WTC11 (cell line): ENCODE data around the gene LDLRAD4. TPM values are rescaled to one million over a fixed set of nuclear protein-coding genes. Genes with fewer than 3 reads are reported as not detected.

Source experiments
- ATAC-seq: fragments of 200-7000 bp; cut with Tn5 transposase; 2 replicates; pipeline ENCODE4 v1.10.0; 2021; ENCODE audit warnings: mild to moderate bottlenecking, moderate library complexity
- CTCF ChIA-PET: fragments of 300-600 bp; sonication (Branson Sonifier 250); formaldehyde crosslinking; loops from one replicate; lab custom pipeline; 2021; ENCODE audit warnings: antibody characterized with exemption; lab: Charles Lee
- POLR2A ChIA-PET: fragments of 350-600 bp; sonication (Branson Sonifier 250); formaldehyde crosslinking; loops from one replicate; lab custom pipeline; 2021; ENCODE audit warnings: antibody characterized with exemption; lab: Charles Lee
- DNase-seq: peaks from one replicate; pipeline ENCODE4 v3.0.0; 2021; ENCODE audit warnings: low spot score
- H3K27ac Mint-ChIP-seq: 2 replicates; pipeline ENCODE4 v1.8.0; 2021; ENCODE audit warnings: mixed read lengths
- H3K27me3 Mint-ChIP-seq: 2 replicates; pipeline ENCODE4 v1.8.0; 2021; ENCODE audit warnings: low read depth, mild to moderate bottlenecking, moderate library complexity, mixed read lengths
- H3K36me3 Mint-ChIP-seq: 2 replicates; pipeline ENCODE4 v1.8.0; 2021; ENCODE audit warnings: mixed read lengths
- H3K4me1 Mint-ChIP-seq: 2 replicates; pipeline ENCODE4 v1.8.0; 2022; ENCODE audit warnings: mixed read lengths
- H3K4me3 Mint-ChIP-seq: 2 replicates; pipeline ENCODE4 v1.8.0; 2021; ENCODE audit warnings: mild to moderate bottlenecking, moderate library complexity, mixed read lengths
- H3K9me3 Mint-ChIP-seq: 2 replicates; pipeline ENCODE4 v1.8.0; 2021; ENCODE audit warnings: mixed read lengths
- ESRRA ChIP-seq: sonication (generic); formaldehyde crosslinking; IDR thresholded peaks from 2 replicates; pipeline ENCODE4 v1.8.1; 2022; ENCODE audit warnings: mild to moderate bottlenecking, missing genetic modification reagents, borderline replicate concordance
- FOXJ3 ChIP-seq: sonication (generic); formaldehyde crosslinking; IDR thresholded peaks from 2 replicates; pipeline ENCODE4 v1.9.0; 2021; ENCODE audit warnings: missing genetic modification reagents, mild to moderate bottlenecking, borderline replicate concordance
- FOXK1 ChIP-seq: sonication (generic); formaldehyde crosslinking; IDR thresholded peaks from 2 replicates; pipeline ENCODE4 v1.8.0; 2022; ENCODE audit warnings: mild to moderate bottlenecking, moderate library complexity, missing genetic modification reagents
- GRHL2 ChIP-seq: fragments of 250-450 bp; sonication (Bioruptor Pico); IDR thresholded peaks from 2 replicates; pipeline ENCODE4 v1.8.0; 2022; ENCODE audit warnings: mild to moderate bottlenecking, moderate library complexity; ENCODE audit not compliant: insufficient replicate concordance, severe bottlenecking
- JUN ChIP-seq: sonication (generic); formaldehyde crosslinking; IDR thresholded peaks from 2 replicates; pipeline ENCODE4 v1.8.0; 2023; ENCODE audit warnings: mild to moderate bottlenecking, missing genetic modification reagents
- KAT7 ChIP-seq: sonication (generic); formaldehyde crosslinking; IDR thresholded peaks from 2 replicates; pipeline ENCODE4 v1.8.1; 2023; ENCODE audit warnings: missing genetic modification reagents, mild to moderate bottlenecking, borderline replicate concordance
- MXD4 ChIP-seq: fragments of 250-450 bp; sonication (Bioruptor Pico); IDR thresholded peaks from 2 replicates; pipeline ENCODE4 v1.8.0; 2021; ENCODE audit warnings: mild to moderate bottlenecking, moderate library complexity, borderline replicate concordance
- NFE2L1 ChIP-seq: sonication (generic); formaldehyde crosslinking; IDR thresholded peaks from 2 replicates; pipeline ENCODE4 v1.8.1; 2023; ENCODE audit warnings: missing genetic modification reagents
- NR2C2 ChIP-seq: sonication (generic); formaldehyde crosslinking; IDR thresholded peaks from 2 replicates; pipeline ENCODE4 v1.8.0; 2022; ENCODE audit warnings: mild to moderate bottlenecking, missing genetic modification reagents
- SMAD4 ChIP-seq: sonication (generic); formaldehyde crosslinking; IDR thresholded peaks from 2 replicates; pipeline ENCODE4 v1.8.0; 2022; ENCODE audit warnings: mild to moderate bottlenecking, missing genetic modification reagents
- TCF7 ChIP-seq: sonication (generic); formaldehyde crosslinking; IDR thresholded peaks from 2 replicates; pipeline ENCODE4 v1.8.0; 2022; ENCODE audit warnings: mild to moderate bottlenecking, low read depth, missing genetic modification reagents, moderate library complexity
- TP53 ChIP-seq: sonication (generic); formaldehyde crosslinking; IDR thresholded peaks from 2 replicates; pipeline ENCODE4 v1.8.1; 2023; ENCODE audit warnings: mild to moderate bottlenecking, missing genetic modification reagents
- ZNF219 ChIP-seq: sonication (generic); formaldehyde crosslinking; IDR thresholded peaks from 2 replicates; pipeline ENCODE4 v1.8.0; 2023; ENCODE audit warnings: missing genetic modification reagents, mild to moderate bottlenecking, borderline replicate concordance
- ZNF263 ChIP-seq: sonication (generic); formaldehyde crosslinking; IDR thresholded peaks from 2 replicates; pipeline ENCODE4 v1.8.1; 2022; ENCODE audit warnings: low read depth, mild to moderate bottlenecking, moderate library complexity, missing genetic modification reagents
- total RNA-seq: library from RNA; stranded (reverse); gene quantifications from 3 replicates; pipeline ENCODE4 v1.2.3, GENCODE V29; 2021
- TF ChIP-seq, protein P1 (sequence below): fragments of 250-450 bp; sonication (Bioruptor Pico); IDR thresholded peaks from 2 replicates; pipeline ENCODE4 v1.9.0; 2021; ENCODE audit warnings: mild to moderate bottlenecking
- TF ChIP-seq, protein P2 (sequence below): sonication (generic); formaldehyde crosslinking; IDR thresholded peaks from 2 replicates; pipeline ENCODE4 v1.8.1; 2022; ENCODE audit warnings: low read depth, mild to moderate bottlenecking, moderate library complexity, missing genetic modification reagents, borderline replicate concordance
- TF ChIP-seq, protein P3 (sequence below): sonication (generic); formaldehyde crosslinking; IDR thresholded peaks from 2 replicates; pipeline ENCODE4 v1.8.1; 2022; ENCODE audit warnings: missing genetic modification reagents, borderline replicate concordance
- TF ChIP-seq, protein P4 (sequence below): sonication (generic); formaldehyde crosslinking; conservative IDR thresholded peaks from 2 replicates; pipeline ENCODE4 v1.8.1; 2022; ENCODE audit warnings: mild to moderate bottlenecking, missing genetic modification reagents
- TF ChIP-seq, protein P5 (sequence below): sonication (generic); formaldehyde crosslinking; IDR thresholded peaks from 2 replicates; pipeline ENCODE4 v1.8.1; 2022; ENCODE audit warnings: mild to moderate bottlenecking, missing genetic modification reagents, moderate library complexity, borderline replicate concordance
- TF ChIP-seq, protein P6 (sequence below): sonication (generic); formaldehyde crosslinking; IDR thresholded peaks from 2 replicates; pipeline ENCODE4 v1.8.1; 2023; ENCODE audit warnings: mild to moderate bottlenecking, missing genetic modification reagents, moderate library complexity

LDLRAD4 gene
- total RNA-seq, 1 experiment from 2014 or later, result 6.2 TPM

DNA sequence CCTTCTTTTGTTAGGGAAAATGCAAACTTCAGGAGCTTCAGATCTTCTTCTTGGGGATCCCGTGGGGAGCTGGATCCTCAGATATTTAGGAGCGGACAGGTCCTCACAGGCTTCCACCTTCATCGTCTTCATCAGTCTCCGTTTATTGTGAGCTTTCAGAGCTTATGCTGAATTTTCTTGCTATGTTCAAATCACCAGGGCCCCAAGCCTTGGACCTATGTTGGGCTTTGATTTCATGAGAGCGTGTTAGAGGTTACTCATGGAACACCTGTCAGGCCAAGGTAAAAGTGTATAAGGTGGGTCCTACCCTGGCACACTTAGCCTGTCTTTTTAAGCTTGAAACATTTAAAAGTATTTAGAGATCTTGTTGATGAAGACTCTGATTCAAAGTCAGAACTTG, 294.9 kb downstream of the LDLRAD4 start:
- DNase-seq (no peak), ATAC-seq (no peak)
- no peaks in the 10 kb centered on the region for H3K27me3 Mint-ChIP-seq
- no peak overlapping the region for H3K4me3 Mint-ChIP-seq
- peaks cover 11% of the 10 kb centered on the region for H3K9me3 Mint-ChIP-seq
- H3K4me1 Mint-ChIP-seq, result peaks cover 12% of the 10 kb centered on the region
- no peak overlapping the region for H3K27ac Mint-ChIP-seq
- POLR2A ChIA-PET, result no interaction called here
- CTCF ChIA-PET, result interaction anchor here (0.6 to 1.9 kb wide), 6 partner anchors 12 to 373 kb away, joined by 3 to 4 read pairs (median 4); no protein-coding TSS in a partner anchor
- H3K36me3 Mint-ChIP-seq, result peaks cover 7% of the 10 kb centered on the region; the same call in 1 of the 2 replicates
- no peak for TF ChIP-seq ZNF219 (CRISPR knock-in tag)
- TF ChIP-seq, protein P1, sequence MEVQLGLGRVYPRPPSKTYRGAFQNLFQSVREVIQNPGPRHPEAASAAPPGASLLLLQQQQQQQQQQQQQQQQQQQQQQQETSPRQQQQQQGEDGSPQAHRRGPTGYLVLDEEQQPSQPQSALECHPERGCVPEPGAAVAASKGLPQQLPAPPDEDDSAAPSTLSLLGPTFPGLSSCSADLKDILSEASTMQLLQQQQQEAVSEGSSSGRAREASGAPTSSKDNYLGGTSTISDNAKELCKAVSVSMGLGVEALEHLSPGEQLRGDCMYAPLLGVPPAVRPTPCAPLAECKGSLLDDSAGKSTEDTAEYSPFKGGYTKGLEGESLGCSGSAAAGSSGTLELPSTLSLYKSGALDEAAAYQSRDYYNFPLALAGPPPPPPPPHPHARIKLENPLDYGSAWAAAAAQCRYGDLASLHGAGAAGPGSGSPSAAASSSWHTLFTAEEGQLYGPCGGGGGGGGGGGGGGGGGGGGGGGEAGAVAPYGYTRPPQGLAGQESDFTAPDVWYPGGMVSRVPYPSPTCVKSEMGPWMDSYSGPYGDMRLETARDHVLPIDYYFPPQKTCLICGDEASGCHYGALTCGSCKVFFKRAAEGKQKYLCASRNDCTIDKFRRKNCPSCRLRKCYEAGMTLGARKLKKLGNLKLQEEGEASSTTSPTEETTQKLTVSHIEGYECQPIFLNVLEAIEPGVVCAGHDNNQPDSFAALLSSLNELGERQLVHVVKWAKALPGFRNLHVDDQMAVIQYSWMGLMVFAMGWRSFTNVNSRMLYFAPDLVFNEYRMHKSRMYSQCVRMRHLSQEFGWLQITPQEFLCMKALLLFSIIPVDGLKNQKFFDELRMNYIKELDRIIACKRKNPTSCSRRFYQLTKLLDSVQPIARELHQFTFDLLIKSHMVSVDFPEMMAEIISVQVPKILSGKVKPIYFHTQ (CRISPR knock-in tag), result no peak
- no peak for TF ChIP-seq NFE2L1 (CRISPR knock-in tag)
- TF ChIP-seq MXD4 (CRISPR knock-in tag), result no peak
- TF ChIP-seq ESRRA (CRISPR knock-in tag), result no peak
- TF ChIP-seq, protein P2, sequence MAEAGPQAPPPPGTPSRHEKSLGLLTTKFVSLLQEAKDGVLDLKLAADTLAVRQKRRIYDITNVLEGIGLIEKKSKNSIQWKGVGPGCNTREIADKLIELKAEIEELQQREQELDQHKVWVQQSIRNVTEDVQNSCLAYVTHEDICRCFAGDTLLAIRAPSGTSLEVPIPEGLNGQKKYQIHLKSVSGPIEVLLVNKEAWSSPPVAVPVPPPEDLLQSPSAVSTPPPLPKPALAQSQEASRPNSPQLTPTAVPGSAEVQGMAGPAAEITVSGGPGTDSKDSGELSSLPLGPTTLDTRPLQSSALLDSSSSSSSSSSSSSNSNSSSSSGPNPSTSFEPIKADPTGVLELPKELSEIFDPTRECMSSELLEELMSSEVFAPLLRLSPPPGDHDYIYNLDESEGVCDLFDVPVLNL (CRISPR knock-in tag), result no peak
- TF ChIP-seq NR2C2, result no peak
- no peak for TF ChIP-seq SMAD4 (CRISPR knock-in tag)
- no peak for TF ChIP-seq FOXJ3 (CRISPR knock-in tag)
- TF ChIP-seq, protein P3, sequence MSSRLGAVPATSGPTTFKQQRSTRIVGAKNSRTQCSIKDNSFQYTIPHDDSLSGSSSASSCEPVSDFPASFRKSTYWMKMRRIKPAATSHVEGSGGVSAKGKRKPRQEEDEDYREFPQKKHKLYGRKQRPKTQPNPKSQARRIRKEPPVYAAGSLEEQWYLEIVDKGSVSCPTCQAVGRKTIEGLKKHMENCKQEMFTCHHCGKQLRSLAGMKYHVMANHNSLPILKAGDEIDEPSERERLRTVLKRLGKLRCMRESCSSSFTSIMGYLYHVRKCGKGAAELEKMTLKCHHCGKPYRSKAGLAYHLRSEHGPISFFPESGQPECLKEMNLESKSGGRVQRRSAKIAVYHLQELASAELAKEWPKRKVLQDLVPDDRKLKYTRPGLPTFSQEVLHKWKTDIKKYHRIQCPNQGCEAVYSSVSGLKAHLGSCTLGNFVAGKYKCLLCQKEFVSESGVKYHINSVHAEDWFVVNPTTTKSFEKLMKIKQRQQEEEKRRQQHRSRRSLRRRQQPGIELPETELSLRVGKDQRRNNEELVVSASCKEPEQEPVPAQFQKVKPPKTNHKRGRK, result no peak
- TF ChIP-seq TP53 (CRISPR knock-in tag), result no peak
- TF ChIP-seq FOXK1 (CRISPR knock-in tag), result no peak
- TF ChIP-seq KAT7 (CRISPR knock-in tag), result no peak
- no peak for TF ChIP-seq GRHL2 (CRISPR knock-in tag)
- TF ChIP-seq, protein P4, sequence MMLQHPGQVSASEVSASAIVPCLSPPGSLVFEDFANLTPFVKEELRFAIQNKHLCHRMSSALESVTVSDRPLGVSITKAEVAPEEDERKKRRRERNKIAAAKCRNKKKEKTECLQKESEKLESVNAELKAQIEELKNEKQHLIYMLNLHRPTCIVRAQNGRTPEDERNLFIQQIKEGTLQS (CRISPR knock-in tag), result no peak
- TF ChIP-seq TCF7 (CRISPR knock-in tag), result no peak
- TF ChIP-seq, protein P5, sequence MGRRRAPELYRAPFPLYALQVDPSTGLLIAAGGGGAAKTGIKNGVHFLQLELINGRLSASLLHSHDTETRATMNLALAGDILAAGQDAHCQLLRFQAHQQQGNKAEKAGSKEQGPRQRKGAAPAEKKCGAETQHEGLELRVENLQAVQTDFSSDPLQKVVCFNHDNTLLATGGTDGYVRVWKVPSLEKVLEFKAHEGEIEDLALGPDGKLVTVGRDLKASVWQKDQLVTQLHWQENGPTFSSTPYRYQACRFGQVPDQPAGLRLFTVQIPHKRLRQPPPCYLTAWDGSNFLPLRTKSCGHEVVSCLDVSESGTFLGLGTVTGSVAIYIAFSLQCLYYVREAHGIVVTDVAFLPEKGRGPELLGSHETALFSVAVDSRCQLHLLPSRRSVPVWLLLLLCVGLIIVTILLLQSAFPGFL (CRISPR knock-in tag), result no peak
- no peak for TF ChIP-seq ZNF263
- TF ChIP-seq, protein P6, sequence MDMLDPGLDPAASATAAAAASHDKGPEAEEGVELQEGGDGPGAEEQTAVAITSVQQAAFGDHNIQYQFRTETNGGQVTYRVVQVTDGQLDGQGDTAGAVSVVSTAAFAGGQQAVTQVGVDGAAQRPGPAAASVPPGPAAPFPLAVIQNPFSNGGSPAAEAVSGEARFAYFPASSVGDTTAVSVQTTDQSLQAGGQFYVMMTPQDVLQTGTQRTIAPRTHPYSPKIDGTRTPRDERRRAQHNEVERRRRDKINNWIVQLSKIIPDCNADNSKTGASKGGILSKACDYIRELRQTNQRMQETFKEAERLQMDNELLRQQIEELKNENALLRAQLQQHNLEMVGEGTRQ (CRISPR knock-in tag), result no peak
- no peak for TF ChIP-seq JUN
